Smooth muscle cell of the coronary artery (primary cell): Measurements from ENCODE around the gene EMD. TPM values are rescaled to one million over a fixed set of nuclear protein-coding genes. Genes with fewer than 3 reads are reported as not detected.

Experiments used
- total RNA-seq: library from RNA; depleted of rRNA; stranded (reverse); fragments of >200 nt; gene quantifications from 2 replicates; pipeline ENCODE4 v1.2.3, GENCODE V29; 2014; ENCODE audit warnings: low replicate concordance

EMD gene
- 15.9 and 23.0 TPM in 2 replicates for total RNA-seq

GRCh38 chrX:154378799-154379568 lies at the start of gene EMD:
Gene EMD (plus strand): TSS chrX:154379295. CDS start chrX:154379485, 190 bp downstream.

GRCh38 chrX:154374313-154375155 lies 4.6 kb upstream of the EMD start, which contains the start of gene FLNA:
Gene FLNA (minus strand): TSS chrX:154374634. CDS start chrX:154371245, 3,389 bp downstream.

GRCh38 chrX:154397888-154398667 lies 19.0 kb downstream of the EMD start, which contains the start of gene RPL10:
Gene RPL10 (plus strand): TSS chrX:154398377. CDS start chrX:154398520, 143 bp downstream.

GRCh38 chrX:154409222-154409871 lies 30.3 kb downstream of the EMD start, which contains the start of gene DNASE1L1:
Gene DNASE1L1 (minus strand): TSS chrX:154409254. CDS start chrX:154405568, 3,686 bp downstream.

GRCh38 chrX:154428176-154429171 lies 49.4 kb downstream of the EMD start, which contains the start of gene ATP6AP1:
Gene ATP6AP1 (plus strand): TSS chrX:154428677. CDS start chrX:154428693, 16 bp downstream.

Other genes starting within 250 kb of the EMD start
- not detected in 2 replicates for gene OPN1LW, start 235.1 kb upstream of the EMD start, total RNA-seq
- gene OPN1MW, start 196.7 kb upstream of the EMD start, total RNA-seq: not detected in 2 replicates
- gene OPN1MW2, start 159.5 kb upstream of the EMD start, total RNA-seq: not detected in 2 replicates
- gene OPN1MW3, start 121.7 kb upstream of the EMD start, total RNA-seq: not detected in 2 replicates
- not detected in 2 replicates for gene TEX28, start 84.2 kb upstream of the EMD start, total RNA-seq
- not detected in 2 replicates for gene TKTL1, start 83.5 kb upstream of the EMD start, total RNA-seq
- 2,276 and 2,381 TPM in 2 replicates for gene FLNA, start 4.7 kb upstream of the EMD start, total RNA-seq
- gene RPL10, start 19.1 kb downstream of the EMD start, total RNA-seq: 1,663 and 2,613 TPM in 2 replicates
- gene DNASE1L1, start 30.0 kb downstream of the EMD start, total RNA-seq: 34.3 and 98.6 TPM in 2 replicates
- 12.3 and 18.6 TPM in 2 replicates for gene TAFAZZIN, start 32.2 kb downstream of the EMD start, total RNA-seq
- gene ATP6AP1, start 49.4 kb downstream of the EMD start, total RNA-seq: 43.1 and 65.7 TPM in 2 replicates
- 115 and 175 TPM in 2 replicates for gene GDI1, start 57.9 kb downstream of the EMD start, total RNA-seq
- 105 and 224 TPM in 2 replicates for gene FAM50A, start 64.8 kb downstream of the EMD start, total RNA-seq
- 9.6 and 17.3 TPM in 2 replicates for gene PLXNA3, start 79.0 kb downstream of the EMD start, total RNA-seq
- gene LAGE3, start 100.0 kb downstream of the EMD start, total RNA-seq: 14.9 and 16.4 TPM in 2 replicates
- 18.7 and 42.7 TPM in 2 replicates for gene UBL4A, start 107.3 kb downstream of the EMD start, total RNA-seq
- gene SLC10A3, start 111.3 kb downstream of the EMD start, total RNA-seq: 11.6 and 12.5 TPM in 2 replicates
- gene FAM3A, start 136.9 kb downstream of the EMD start, total RNA-seq: 32.1 and 41.5 TPM in 2 replicates
- 31.9 and 68.3 TPM in 2 replicates for gene G6PD, start 167.6 kb downstream of the EMD start, total RNA-seq
- 9.5 and 14.5 TPM in 2 replicates for gene IKBKG, start 168.3 kb downstream of the EMD start, total RNA-seq
- not detected in 2 replicates for gene CTAG1A, start 205.8 kb downstream of the EMD start, total RNA-seq
- not detected in 2 replicates for gene CTAG1B, start 240.0 kb downstream of the EMD start, total RNA-seq